Stomach (tissue), 9 donors: Measurements from ENCODE around the gene LGALS7B. TPM values are rescaled to one million over a fixed set of nuclear protein-coding genes. Genes with fewer than 3 reads are reported as not detected.
"Not testable (repeated sequence)": the region's sequence is repeated elsewhere in the genome, so short reads cannot be mapped to it uniquely, and the experiment has no call there.

ENCODE experiments used
- DNase-seq, 2 donors: peaks; one replicate each; pipeline versions ENCODE4 v3.0.0 to v3.0.0-alpha.2; 2013 to 2019
- H3K27ac ChIP-seq, 5 donors: fragments of 200-600 bp in 4 of 5; sonication (generic) in 4 of 5; one replicate each; pipeline ENCODE4 v1.5.1; 2013 to 2019; ENCODE audit warnings: mild to moderate bottlenecking in 1 of 5, moderate library complexity in 1 of 5
- H3K27me3 ChIP-seq, 3 donors: fragments of 200-600 bp; sonication (generic); one replicate each; pipeline ENCODE4 v1.5.1; 2017 to 2019; ENCODE audit warnings: mixed run types in 1 of 3
- H3K36me3 ChIP-seq, 4 donors: fragments of 200-600 bp; sonication (generic); 1 replicate in 3 of 4; 2 replicates in 1 of 4; pipeline ENCODE4 v1.5.1; 2016 to 2019
- H3K4me1 ChIP-seq, 4 donors: fragments of 200-600 bp; sonication (generic); one replicate each; pipeline ENCODE4 v1.5.1; 2016 to 2019
- H3K4me3 ChIP-seq, 4 donors: fragments of 200-600 bp; sonication (generic) in 3 of 4; one replicate each; pipeline ENCODE4 v1.5.1; 2016 to 2019; ENCODE audit warnings: mild to moderate bottlenecking in 1 of 4
- H3K9me3 ChIP-seq, 4 donors: fragments of 200-600 bp; sonication (generic); one replicate each; pipeline ENCODE4 v1.5.1; 2016 to 2019
- CTCF ChIP-seq, 7 experiments: fragments of 450-650 bp in 4 of 7; fragments of 200-600 bp in 3 of 7; sonication (generic) in 3 of 7; IDR thresholded peaks; one replicate each; pipeline ENCODE4 v1.5.1; 2016 to 2019; ENCODE audit warnings: antibody characterized with exemption in 7 of 7, control low read depth in 2 of 7, mild to moderate bottlenecking in 1 of 7
- EP300 ChIP-seq: sonication (generic); formaldehyde crosslinking; IDR thresholded peaks from one replicate; pipeline ENCODE4 v1.6.1; 2017; ENCODE audit warnings: antibody characterized with exemption
- POLR2A ChIP-seq, 4 donors: fragments of 450-650 bp; IDR thresholded peaks; one replicate each; pipeline ENCODE4 v1.6.1; 2016; ENCODE audit warnings: antibody characterized with exemption in 4 of 4, control low read depth in 2 of 4, mild to moderate bottlenecking in 1 of 4, moderate library complexity in 1 of 4
- POLR2AphosphoS5 ChIP-seq, 3 donors: sonication (generic); formaldehyde crosslinking; IDR thresholded peaks; one replicate each; pipeline ENCODE4 v1.6.1; 2016; ENCODE audit warnings: antibody characterized with exemption in 3 of 3
- WGBS, 5 donors: extraction: QIAGEN DNeasy Blood & Tissue Kit in 3 of 5; methylation state at CpG; one replicate each; pipeline versions ENCODE4 v1.1.5 to v1.1.7; 2013 to 2018; 5-methylcytosine and 5-hydroxymethylcytosine counted together
- intact Hi-C: fragments of 100-400 bp; cut with DNase I; formaldehyde crosslinking; loops from one replicate; pipeline ENCODE4 v1.15.1; 2023; ENCODE audit warnings: low total_unique reads
- polyA plus RNA-seq, 3 donors: library from polyadenylated mRNA; stranded (reverse); fragments of 200-250 nt; gene quantifications; one replicate each; pipeline ENCODE4 v1.2.3, GENCODE V29; 2013
- total RNA-seq, 5 donors: library from RNA; depleted of rRNA; stranded (reverse); fragments of >200 nt; gene quantifications; one replicate each; pipeline versions ENCODE4 v1.1.0 to v1.2.3, GENCODE V29; 2014 to 2016
- donor health status: healthy with polysubstance abuse.
- donor health status: Bipolar disorder and iron deficiency.
- donor health status: healthy.

LGALS7B gene
- total and polyA plus RNA-seq, 8 donors = 3.6 to 980 (median 4.6) TPM; not detected in 5

GRCh38 chr19:38819231-38819920 is 30.4 kb downstream of the LGALS7B start:
- Histone ChIP-seq H3K27ac (peak overlapping the region in 2 of 5 donors; percentile 15 to 24), H3K9me3 (no peaks in the 10 kb centered on the region), H3K36me3 (peaks cover 48 to 93% (median 81%) of the 10 kb centered on the region in 4 donors), H3K27me3 (no peaks in the 10 kb centered on the region), H3K4me3 (no peak overlapping the region), H3K4me1 (peaks cover 6 to 15% (median 10%) of the 10 kb centered on the region in 4 donors)
- TF ChIP-seq POLR2AphosphoS5 (IDR thresholded peaks at IDR 0.05) (peak in 1 of 3 donors; percentile 25), POLR2A (IDR thresholded peaks at IDR 0.05) (no peak)
- WGBS, 5 donors = 65 to 82% (median 77%) methylated on average over 13 of the region's 13 CpGs
- DNase-seq = peak; percentile 49 to 71
- intact Hi-C loops = no loop called here

GRCh38 chr19:38821230-38821825 is 32.3 kb downstream of the LGALS7B start:
- H3K27me3 ChIP-seq, DNase-seq, H3K9me3 ChIP-seq, intact Hi-C loops, H3K27ac ChIP-seq, H3K4me3 ChIP-seq: not testable (repeated sequence)
- WGBS, 5 donors = 87 to 99% (median 98%) methylated on average over 13 to 29 of the region's 29 CpGs
- H3K36me3 ChIP-seq = peaks cover 40 to 93% (median 77%) of the 10 kb centered on the region in 4 donors
- peaks cover 6 to 28% (median 15%) of the 10 kb centered on the region in 4 donors for H3K4me1 ChIP-seq

- H3K27me3 ChIP-seq, H3K4me3 ChIP-seq, DNase-seq, intact Hi-C loops, H3K9me3 ChIP-seq, H3K27ac ChIP-seq: not testable (repeated sequence)
- 78 to 91% (median 87%) methylated on average over 7 of the region's 7 CpGs for WGBS, 5 donors
- H3K4me1 ChIP-seq = peaks cover 8 to 60% (median 39%) of the 10 kb centered on the region in 4 donors
- peaks cover 42 to 94% (median 80%) of the 10 kb centered on the region in 4 donors for H3K36me3 ChIP-seq
Measured at GRCh38 chr19:38825936-38826335, 36.9 kb downstream of the LGALS7B start.

- TF ChIP-seq EP300 = no peak
- TF ChIP-seq POLR2AphosphoS5 (IDR thresholded peaks at IDR 0.05) = no peak
- TF ChIP-seq POLR2A (IDR thresholded peaks at IDR 0.05) = no peak
- TF ChIP-seq CTCF (IDR thresholded peaks at IDR 0.05) = no peak
- Histone ChIP-seq H3K4me3 (no peak overlapping the region), H3K27me3 (no peaks in the 10 kb centered on the region), H3K27ac (peak overlapping the region in 1 of 5 donors; percentile 44), H3K4me1 (peaks cover 9 to 59% (median 39%) of the 10 kb centered on the region in 4 donors), H3K36me3 (peaks cover 40 to 83% (median 70%) of the 10 kb centered on the region in 4 donors), H3K9me3 (no peaks in the 10 kb centered on the region)
- intact Hi-C loops = no loop called here
- DNase-seq = no peak
- 58 to 67% (median 62%) methylated on average over 6 of the region's 6 CpGs for WGBS, 5 donors
Measured at GRCh38 chr19:38826856-38827551, 38.0 kb downstream of the LGALS7B start.

- Histone ChIP-seq H3K36me3 (peaks cover 25 to 63% (median 51%) of the 10 kb centered on the region in 4 donors), H3K4me1 (peaks cover 16 to 72% (median 49%) of the 10 kb centered on the region in 4 donors)
- H3K27ac ChIP-seq, intact Hi-C loops, H3K4me3 ChIP-seq, DNase-seq, H3K9me3 ChIP-seq, H3K27me3 ChIP-seq: not testable (repeated sequence)
- 90 to 97% (median 95%) methylated on average over 7 of the region's 7 CpGs for WGBS, 5 donors
Measured at GRCh38 chr19:38829203-38829602, 40.2 kb downstream of the LGALS7B start.

GRCh38 chr19:38830039-38830733 is 41.2 kb downstream of the LGALS7B start:
- DNase-seq = no peak
- no peaks in the 10 kb centered on the region for H3K9me3 ChIP-seq
- intact Hi-C loops = no loop called here
- no peaks in the 10 kb centered on the region for H3K27me3 ChIP-seq
- H3K4me1 ChIP-seq = peaks cover 16 to 74% (median 51%) of the 10 kb centered on the region in 4 donors
- TF ChIP-seq EP300 = no peak
- no peak for TF ChIP-seq POLR2A (IDR thresholded peaks at IDR 0.05)
- WGBS, 5 donors = 71 to 77% (median 75%) methylated on average over 4 of the region's 4 CpGs
- peaks cover 25 to 57% (median 55%) of the 10 kb centered on the region in 4 donors for H3K36me3 ChIP-seq
- H3K4me3 ChIP-seq = peak overlapping the region in 2 of 4 donors; percentile 72 to 74
- peak overlapping the region in 4 of 5 donors; percentile 94 to 97 (median 96) for H3K27ac ChIP-seq
